Activated CD4-positive, alpha-beta T cell treated with anti-CD3 and anti-CD28 coated beads, Interleukin-2, amount 50 U/mL, for 4 hours (primary cell): Measurements from ENCODE around the gene SAE1.
"Not testable (repeated sequence)": the region's sequence is repeated elsewhere in the genome, so short reads cannot be mapped to it uniquely, and the experiment has no call there.

Source experiments
- DNase-seq, 2 experiments: peaks; one replicate each; pipeline ENCODE4 v3.0.0-alpha.2; 2020

The SAE1 gene

GRCh38 chr19:47132194-47132852 is 1.7 kb downstream of the SAE1 start:
- no peak for DNase-seq

DNA sequence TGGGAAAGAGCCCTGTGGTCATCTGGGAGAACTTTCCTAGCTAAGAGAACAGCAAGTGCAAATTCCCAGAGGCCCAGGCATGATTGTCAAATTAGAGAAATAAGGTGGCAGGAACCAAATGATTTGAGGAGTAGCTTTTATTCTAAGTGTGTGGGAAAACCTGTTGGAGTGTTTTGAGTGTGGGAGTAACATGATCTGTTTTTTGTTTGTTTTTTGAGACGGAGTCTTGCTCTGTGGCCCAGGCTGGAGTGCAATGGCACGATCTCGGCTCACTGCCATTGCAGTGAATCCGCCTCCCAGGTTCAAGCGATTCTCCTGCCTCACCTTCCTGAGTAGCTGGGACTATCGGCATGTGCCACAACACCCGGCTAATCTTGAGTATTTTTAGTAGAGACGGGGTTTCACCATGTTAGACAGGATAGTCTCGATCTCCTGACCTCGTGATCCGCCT is 2.4 kb downstream of the SAE1 start:
- no peak for DNase-seq

- DNase-seq: no peak
These were observed 3.9 kb downstream of the SAE1 start for GRCh38 chr19:47134545-47134944.

DNA sequence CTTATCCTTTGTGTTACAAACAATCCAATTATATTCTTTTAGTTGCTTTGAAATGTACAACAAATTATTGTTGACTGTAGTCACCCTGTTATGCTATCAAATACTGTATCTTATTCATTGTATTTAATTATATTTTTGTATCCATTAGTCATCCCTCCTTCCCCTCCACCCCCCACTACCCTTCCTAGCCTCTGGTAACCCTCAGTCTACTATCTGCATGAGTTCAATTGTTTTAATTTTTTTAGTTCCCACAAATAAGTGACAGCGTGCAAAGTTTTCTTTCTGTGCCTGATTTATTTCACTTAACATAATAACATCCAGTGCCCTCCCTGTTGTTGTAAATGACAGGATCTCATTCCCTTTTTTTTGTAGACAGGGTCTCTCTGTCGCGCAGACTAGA is 4.5 kb downstream of the SAE1 start:
- no peak for DNase-seq

DNA sequence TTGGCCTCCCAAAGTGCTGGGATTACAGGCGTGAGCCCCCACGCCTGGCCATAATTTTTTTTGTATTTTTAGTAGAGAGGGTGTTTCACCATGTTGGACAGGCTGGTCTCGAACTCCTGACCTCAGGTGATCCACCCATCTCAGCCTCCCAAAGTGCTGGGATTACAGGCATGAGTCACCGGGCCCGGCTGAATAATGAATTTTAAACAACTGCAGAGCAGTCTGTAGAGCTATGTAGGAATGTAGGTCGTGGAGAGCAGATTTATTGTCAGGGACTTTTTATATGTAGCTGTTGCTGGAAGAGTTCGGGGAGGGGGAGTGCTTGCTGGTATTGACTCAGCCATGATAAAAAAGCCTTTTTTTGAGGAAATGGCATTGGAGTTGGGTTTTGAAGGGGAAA is 10.6 kb downstream of the SAE1 start:
- not testable (repeated sequence) for DNase-seq

GRCh38 chr19:47141695-47142094 is 11.1 kb downstream of the SAE1 start:
- DNase-seq: no peak

DNA sequence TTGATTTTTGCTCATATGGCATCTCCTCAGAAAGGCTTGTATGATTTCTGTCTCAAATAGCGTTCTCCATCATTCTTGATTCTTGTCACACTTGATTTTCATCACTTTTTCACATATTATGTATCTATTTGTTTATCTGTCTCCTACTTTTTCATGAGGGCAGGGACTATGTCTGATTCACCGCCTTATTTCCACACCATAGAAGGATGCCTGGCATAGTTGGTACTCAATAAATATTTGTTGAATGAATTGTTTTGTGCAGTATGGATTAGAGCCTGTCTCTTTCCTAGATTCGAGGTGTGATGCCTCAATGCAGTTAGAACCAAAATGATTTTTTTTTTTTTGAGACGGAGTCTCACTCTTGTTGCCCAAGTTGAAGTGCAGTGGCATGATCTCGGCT is 12.1 kb downstream of the SAE1 start:
- DNase-seq: no peak

- DNase-seq: no peak
These were observed 12.9 kb downstream of the SAE1 start for GRCh38 chr19:47143322-47144073.

DNA sequence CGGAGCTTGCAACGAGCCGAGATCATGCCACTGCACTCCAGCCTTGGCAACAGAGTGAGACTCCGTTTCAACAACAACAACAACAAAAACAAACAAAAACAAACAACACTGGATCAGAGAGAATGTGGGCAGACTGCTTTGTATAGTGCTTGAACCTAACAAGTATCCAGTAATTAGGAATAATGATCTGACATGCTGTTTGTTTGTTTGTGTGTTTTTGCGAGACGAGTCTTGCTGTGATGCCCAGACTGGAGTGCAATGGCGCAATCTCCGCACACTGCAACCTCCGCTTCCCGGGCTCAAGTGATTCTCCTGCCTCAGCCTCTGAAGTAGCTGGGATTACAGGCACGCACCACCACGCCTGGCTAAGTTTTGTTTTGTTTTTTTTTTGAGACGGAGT is 14.0 kb downstream of the SAE1 start:
- DNase-seq: no peak

DNA sequence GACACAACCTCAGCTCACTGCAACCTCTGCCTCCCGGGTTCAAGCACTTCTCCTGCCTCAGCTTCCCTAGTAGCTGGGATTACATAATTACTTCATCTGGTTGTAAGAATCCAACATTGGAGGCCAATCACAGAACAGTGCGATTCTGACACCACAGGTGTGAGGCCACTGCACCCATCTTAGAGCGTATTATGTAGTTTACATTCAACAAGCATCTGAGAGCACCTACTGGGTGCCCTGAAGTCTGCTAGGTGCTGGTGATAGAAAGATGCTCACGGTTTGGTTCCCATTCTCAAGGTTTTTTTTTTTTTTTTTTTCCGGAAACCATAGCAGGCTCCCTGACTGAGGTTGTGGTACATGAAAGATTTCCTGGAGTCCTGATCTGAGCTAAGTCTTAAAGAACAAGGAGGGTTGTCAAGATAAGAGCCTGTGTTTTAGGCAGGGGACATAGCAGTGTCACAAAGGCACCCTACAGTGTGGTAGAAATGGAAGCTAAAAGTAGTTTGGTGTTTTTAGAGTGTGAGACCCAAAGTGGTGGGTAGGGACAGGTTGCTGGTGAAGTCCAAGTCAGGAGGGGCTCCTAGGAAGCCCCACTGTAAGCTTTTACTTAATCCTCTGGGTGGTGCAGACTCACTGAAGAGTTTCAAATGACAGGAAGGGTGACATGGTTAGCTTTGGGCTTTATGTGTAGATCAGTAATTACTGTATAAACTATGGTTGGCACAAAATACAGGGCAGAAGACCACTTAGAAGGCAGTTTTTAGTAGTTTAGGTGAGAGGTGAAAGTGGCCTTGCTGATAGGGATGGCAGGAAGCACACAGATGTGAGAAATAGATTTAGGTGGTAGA is 15.2 kb downstream of the SAE1 start:
- no peak for DNase-seq

DNA sequence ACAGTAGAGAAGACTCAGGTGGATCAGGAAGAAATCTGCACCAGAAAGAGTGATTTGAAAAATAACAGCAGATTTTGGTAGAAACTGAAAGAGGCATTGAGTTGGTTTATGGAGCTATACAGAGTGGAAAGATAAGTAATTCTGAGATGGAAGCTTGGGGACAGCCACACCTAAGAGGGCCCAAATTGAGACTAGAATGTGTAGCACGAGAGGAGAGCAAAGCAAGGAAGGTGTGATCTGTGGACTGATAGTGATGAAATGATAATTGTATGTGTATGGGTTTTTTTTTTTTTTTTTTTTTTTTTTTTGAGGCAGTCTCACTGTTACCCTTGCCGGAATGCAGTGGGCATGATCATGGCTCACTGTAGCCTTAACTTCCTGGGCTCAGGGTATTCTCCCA is 16.3 kb downstream of the SAE1 start:
- DNase-seq: no peak

GRCh38 chr19:47151627-47152026 is 21.0 kb downstream of the SAE1 start:
- no peak for DNase-seq

DNA sequence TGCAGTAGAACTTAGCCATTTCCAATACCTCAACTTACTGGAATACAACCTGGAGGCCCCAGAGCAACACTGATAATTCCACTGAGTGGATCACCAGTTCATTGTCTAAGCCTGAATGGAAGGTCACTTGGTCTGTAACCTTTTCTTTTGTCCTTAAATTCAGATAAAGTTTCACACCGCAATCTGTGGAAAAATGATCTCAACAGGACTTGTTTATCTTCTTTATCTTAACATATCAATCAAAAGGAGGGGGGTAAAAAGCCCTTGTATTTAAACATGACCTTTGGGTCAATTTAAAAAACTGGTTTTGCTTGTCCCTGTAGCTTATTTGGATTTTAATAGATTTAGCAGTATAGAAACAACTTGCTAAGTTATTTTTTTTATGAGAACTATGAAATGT is 21.6 kb downstream of the SAE1 start:
- DNase-seq: no peak

DNA sequence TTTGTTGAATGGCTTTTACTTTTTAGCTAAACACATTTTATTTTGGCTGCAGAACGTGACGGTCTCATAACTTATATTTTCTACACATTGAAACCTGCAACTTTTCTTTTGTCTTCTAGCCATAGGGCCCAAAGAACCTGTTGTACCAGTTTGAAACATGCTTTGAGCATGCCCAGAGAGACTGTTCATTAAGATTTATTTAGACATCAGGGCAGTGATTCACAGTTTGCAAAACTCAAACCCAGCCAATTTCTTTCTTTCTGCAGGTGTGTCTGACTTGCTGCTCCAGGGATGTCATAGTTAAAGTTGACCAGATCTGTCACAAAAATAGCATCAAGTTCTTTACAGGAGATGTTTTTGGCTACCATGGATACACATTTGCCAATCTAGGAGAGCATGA is 22.0 kb downstream of the SAE1 start:
- DNase-seq: no peak

DNA sequence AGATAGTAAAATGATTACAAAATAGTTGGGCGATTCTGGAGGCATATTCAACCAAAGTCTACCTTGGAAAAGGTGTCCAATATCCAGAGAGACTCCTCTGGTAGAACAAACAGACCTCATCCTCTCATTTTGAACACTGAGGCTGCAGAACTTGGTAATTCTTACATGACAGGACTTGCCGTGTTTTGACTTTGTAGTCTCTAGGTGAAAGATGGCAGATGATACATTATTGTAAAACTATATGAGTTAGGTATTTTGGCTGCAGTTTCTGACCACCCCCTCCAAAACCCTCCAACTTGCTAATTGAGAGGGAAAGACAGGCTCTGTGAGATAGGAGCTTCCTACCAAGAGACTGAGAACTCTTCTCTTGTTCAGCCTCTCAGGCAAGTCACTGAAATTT is 22.6 kb downstream of the SAE1 start:
- no peak for DNase-seq

DNA sequence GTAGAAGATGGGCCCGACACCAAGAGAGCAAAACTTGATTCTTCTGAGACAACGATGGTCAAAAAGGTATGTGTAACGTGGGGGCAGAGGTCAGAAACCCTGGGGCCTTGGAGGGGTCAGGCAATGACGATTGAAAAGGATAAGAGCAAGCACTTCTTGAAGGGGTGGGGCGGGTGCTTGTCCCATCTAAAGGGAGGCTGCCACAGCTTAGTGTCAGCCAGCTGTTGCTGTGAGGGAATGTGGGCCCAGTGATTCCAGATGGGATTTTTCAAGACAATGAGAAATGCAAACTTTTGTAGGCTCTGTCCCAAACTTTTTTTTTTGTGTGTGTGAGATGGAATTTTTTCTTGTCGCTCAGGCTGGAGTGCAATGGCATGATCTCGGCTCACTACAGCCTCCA is 24.5 kb downstream of the SAE1 start:
- no peak for DNase-seq

- DNase-seq: no peak
These were observed 26.3 kb downstream of the SAE1 start for GRCh38 chr19:47156861-47157430.

DNA sequence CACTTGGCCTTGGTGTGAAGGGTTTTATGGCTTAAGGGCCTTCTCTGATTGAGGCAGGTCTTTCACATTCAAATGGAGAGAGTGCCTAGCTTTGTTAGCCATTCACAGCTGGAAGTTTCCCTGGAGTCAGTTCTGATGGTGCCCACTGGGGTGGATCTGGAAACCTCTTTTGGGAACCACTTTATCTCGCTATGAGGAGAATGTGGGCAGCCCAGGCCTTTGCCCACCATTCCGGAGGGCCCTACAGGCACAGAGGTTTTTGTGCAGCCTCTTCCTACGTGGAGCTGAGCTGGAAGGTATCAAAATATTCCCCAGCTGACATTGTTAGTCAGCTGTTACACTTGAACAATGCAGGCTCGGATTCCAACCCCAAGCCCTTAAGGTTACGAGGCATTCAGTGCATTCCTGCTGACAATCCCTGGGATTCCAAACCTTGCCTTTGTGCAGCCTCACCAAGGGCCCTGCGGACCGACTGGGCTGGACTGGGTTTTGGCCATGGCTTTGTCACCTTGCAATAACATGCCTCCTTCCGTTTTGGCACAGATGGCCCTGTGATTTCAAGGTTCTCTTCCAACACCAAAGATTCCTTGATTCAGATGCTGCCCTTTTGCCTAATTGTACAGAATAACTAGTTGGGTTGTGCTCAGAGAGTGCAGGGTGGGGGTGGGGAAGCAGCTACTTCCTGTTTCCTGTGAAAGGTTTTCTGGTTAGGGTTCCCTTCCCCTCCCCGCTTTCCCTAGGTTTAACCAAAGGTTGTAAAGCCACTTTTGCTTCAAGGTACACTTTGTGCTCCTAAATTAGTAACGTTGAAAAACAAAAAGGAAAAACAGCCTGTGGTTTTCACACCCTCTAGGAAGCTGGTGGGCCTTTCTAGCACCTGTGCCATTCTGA is 27.0 kb downstream of the SAE1 start:
- DNase-seq: peak; percentile 21

DNA sequence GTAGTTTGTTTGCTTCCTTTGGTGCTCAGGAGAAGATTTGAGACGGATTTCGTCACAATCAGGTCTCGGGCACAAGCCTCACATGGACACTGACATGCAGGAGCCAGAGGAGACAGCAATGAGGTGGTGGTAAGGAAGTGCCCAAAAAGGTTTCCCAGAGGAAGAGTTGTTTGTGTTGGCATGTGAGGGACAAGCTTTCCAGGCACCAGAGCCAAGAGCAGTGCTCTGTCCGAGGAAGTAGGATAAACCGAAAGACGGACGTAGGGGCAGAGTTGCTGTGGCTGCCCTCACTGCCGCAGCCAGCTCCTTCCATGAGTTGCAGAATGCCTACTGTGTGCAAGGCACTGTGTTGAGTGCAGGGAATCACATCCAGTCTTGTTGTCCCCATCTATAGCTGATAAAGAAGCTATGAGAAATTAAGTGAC is 27.7 kb downstream of the SAE1 start:
- DNase-seq: no peak

DNA sequence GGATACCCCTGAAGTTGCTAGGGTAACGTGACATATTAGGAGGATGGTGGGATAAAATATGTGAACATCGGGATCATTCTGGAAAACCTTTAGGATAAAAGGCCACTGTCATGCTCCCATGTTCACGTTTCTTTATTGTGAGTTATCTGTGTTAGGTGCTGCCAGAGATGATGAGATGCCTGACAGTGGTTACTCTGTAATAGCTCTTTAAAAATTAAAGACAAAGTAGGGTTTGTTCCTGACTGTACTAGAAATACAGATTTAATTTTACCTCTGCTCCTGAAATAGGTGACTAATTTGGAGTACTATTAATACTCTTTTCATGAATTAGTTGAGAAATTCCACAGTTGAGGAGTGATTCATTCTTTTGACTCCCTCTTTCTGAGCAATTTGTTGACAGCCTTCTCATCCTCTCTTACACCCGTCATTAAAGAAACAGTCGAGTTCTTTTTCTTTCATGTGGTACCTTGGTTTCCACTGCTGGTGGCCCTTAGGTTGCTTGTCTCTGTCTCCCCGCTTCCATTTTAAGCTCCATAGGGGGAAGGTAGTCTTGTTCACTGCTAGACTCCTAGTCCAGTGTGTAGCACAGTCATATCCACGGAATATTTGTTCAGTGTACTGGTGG is 28.4 kb downstream of the SAE1 start:
- DNase-seq: peak; percentile 28 to 31

- no peak for DNase-seq
These were observed 31.3 kb downstream of the SAE1 start for GRCh38 chr19:47161876-47162489.
